Neuronal stem cell (in vitro differentiated cells): ENCODE measurements around the gene PHYH.

Source experiments
- DNase-seq: peaks from one replicate; pipeline ENCODE4 v3.0.0-alpha.2; 2013; ENCODE audit warnings: low spot score
- H2AFZ ChIP-seq: one replicate; pipeline ENCODE4 v1.6.1; 2013; ENCODE audit warnings: mild to moderate bottlenecking, low read length, inconsistent platforms
- H2AK5ac ChIP-seq: 2 replicates; pipeline ENCODE4 v1.6.1; 2013; ENCODE audit warnings: low read depth, mild to moderate bottlenecking, inconsistent platforms, low read length, moderate library complexity, mixed read lengths
- H2BK120ac ChIP-seq: 2 replicates; pipeline ENCODE4 v1.6.1; 2013; ENCODE audit warnings: low read depth, mild to moderate bottlenecking, inconsistent platforms, low read length, moderate library complexity, mixed read lengths
- H2BK12ac ChIP-seq: one replicate; pipeline ENCODE4 v1.6.1; 2013; ENCODE audit warnings: low read length, inconsistent platforms
- H2BK15ac ChIP-seq: 2 replicates; pipeline ENCODE4 v1.6.1; 2013; ENCODE audit warnings: mild to moderate bottlenecking, low read length, inconsistent platforms, mixed read lengths
- H2BK5ac ChIP-seq: one replicate; pipeline ENCODE4 v1.6.1; 2013; ENCODE audit warnings: inconsistent platforms, mild to moderate bottlenecking, low read length, moderate library complexity
- H3K14ac ChIP-seq: one replicate; pipeline ENCODE4 v1.6.1; 2013; ENCODE audit warnings: low read length, inconsistent platforms
- H3K18ac ChIP-seq: 2 replicates; pipeline ENCODE4 v1.6.1; 2013; ENCODE audit warnings: low read length, inconsistent platforms
- H3K23ac ChIP-seq: 2 replicates; pipeline ENCODE4 v1.6.1; 2013; ENCODE audit warnings: low read depth, mild to moderate bottlenecking, mixed read lengths, low read length, inconsistent platforms; ENCODE audit not compliant: poor library complexity
- H3K27ac ChIP-seq: replicated peaks from 3 replicates; pipeline ENCODE4 v1.5.1; 2013; ENCODE audit warnings: low read length, inconsistent platforms
- H3K27me3 ChIP-seq, 3 experiments: 2 replicates each; pipeline ENCODE4 v1.6.1; 2013; ENCODE audit warnings: low read length in 3 of 3, mild to moderate bottlenecking in 2 of 3, inconsistent platforms in 1 of 3, low read depth in 1 of 3, mixed read lengths in 1 of 3, moderate library complexity in 1 of 3; ENCODE audit not compliant: control insufficient read depth in 3 of 3, insufficient read depth in 3 of 3
- H3K36me3 ChIP-seq, 2 donors: replicated peaks in 1 of 2; 2 replicates each; pipeline ENCODE4 v1.6.1; 2013; ENCODE audit warnings: low read length in 2 of 2; ENCODE audit not compliant: control insufficient read depth in 2 of 2, insufficient read depth in 2 of 2
- H3K4ac ChIP-seq: 2 replicates; pipeline ENCODE4 v1.6.1; 2013; ENCODE audit warnings: inconsistent platforms, mild to moderate bottlenecking, low read length, moderate library complexity
- H3K4me1 ChIP-seq, 2 donors: 1 replicate in 1 of 2; 2 replicates in 1 of 2; pipeline ENCODE4 v1.6.1; 2013; ENCODE audit warnings: low read length in 2 of 2, low read depth in 1 of 2; ENCODE audit not compliant: control insufficient read depth in 2 of 2, insufficient read depth in 1 of 2
- H3K4me2 ChIP-seq: one replicate; pipeline ENCODE4 v1.6.1; 2013; ENCODE audit warnings: mild to moderate bottlenecking, low read length, inconsistent platforms; ENCODE audit not compliant: insufficient read depth, poor library complexity, severe bottlenecking
- H3K4me3 ChIP-seq, 2 donors: 2 replicates each; pipeline ENCODE4 v1.5.1; 2013; ENCODE audit warnings: low read length in 2 of 2, mild to moderate bottlenecking in 2 of 2, inconsistent platforms in 1 of 2, moderate library complexity in 1 of 2
- H3K79me1 ChIP-seq: one replicate; pipeline ENCODE4 v1.6.1; 2013; ENCODE audit warnings: low read depth, mild to moderate bottlenecking, inconsistent platforms, low read length, moderate library complexity
- H3K9ac ChIP-seq: one replicate; pipeline ENCODE4 v1.6.1; 2013; ENCODE audit warnings: mild to moderate bottlenecking, low read depth, low read length, inconsistent platforms; ENCODE audit not compliant: poor library complexity
- H3K9me3 ChIP-seq, 2 donors: replicated peaks in 1 of 2; 2 replicates each; pipeline versions ENCODE3 to v1.6.1; 2013; ENCODE audit warnings: low read length in 2 of 2, mild to moderate bottlenecking in 2 of 2, inconsistent platforms in 1 of 2, low read depth in 1 of 2, mixed read lengths in 1 of 2, moderate library complexity in 1 of 2; ENCODE audit not compliant: control insufficient read depth in 2 of 2, insufficient read depth in 1 of 2
- H4K8ac ChIP-seq: one replicate; pipeline ENCODE4 v1.6.1; 2013; ENCODE audit warnings: low read depth, mild to moderate bottlenecking, inconsistent platforms, low read length, moderate library complexity
- H4K91ac ChIP-seq: one replicate; pipeline ENCODE4 v1.6.1; 2013; ENCODE audit warnings: low read length, low read depth, mild to moderate bottlenecking, inconsistent platforms; ENCODE audit not compliant: poor library complexity
- WGBS, 2 donors: extraction: QIAGEN DNeasy Blood & Tissue Kit; methylation state at CpG; one replicate each; pipeline ENCODE4 v1.1.7; 2013; ENCODE audit warnings: missing lambda C conversion rate in 2 of 2, mixed read lengths in 1 of 2; ENCODE audit not compliant: insufficient read length in 2 of 2, insufficient replicate concordance in 1 of 2; ENCODE audit errors: extremely low coverage in 2 of 2; 5-methylcytosine and 5-hydroxymethylcytosine counted together

The PHYH gene

DNA sequence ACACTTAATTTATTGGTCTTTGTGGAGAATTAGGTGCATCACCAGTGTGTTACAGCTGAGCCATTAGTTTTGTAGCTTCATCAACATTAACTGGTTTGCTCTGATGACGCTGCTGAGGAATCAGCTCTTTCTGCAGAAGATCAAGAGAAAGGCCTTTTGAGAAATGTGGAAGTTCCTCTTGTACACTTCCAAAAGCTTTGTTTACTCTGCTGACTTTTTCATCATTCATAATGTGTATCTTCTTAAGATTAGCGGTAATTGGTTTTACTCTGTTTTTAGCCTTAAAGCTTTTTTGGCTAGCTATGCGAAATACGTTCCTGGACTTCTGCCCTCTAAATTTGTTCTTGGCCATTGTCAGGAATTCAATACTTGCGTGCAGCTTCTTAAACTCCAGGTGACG, 8.2 kb upstream of the PHYH start:
- no peak for DNase-seq
- no CpG with 5 or more reads among the region's 6 CpGs for WGBS, 2 donors
- no peaks in the 10 kb centered on the region for H3K79me1 ChIP-seq
- no peak overlapping the region for H2BK120ac ChIP-seq
- no peak overlapping the region for H3K9ac ChIP-seq
- no peak overlapping the region for H2AK5ac ChIP-seq
- no peak overlapping the region for H3K4ac ChIP-seq
- H3K4me1 ChIP-seq, result no peaks in the 10 kb centered on the region
- H3K36me3 ChIP-seq, result no peaks in the 10 kb centered on the region
- H3K14ac ChIP-seq, result no peak overlapping the region
- no peak overlapping the region for H3K23ac ChIP-seq
- H2AFZ ChIP-seq, result no peak overlapping the region
- H4K8ac ChIP-seq, result no peak overlapping the region
- H4K91ac ChIP-seq, result no peak overlapping the region
- no peak overlapping the region for H3K27ac ChIP-seq
- H2BK12ac ChIP-seq, result no peak overlapping the region
- no peak overlapping the region for H2BK15ac ChIP-seq
- H3K18ac ChIP-seq, result no peak overlapping the region
- H3K4me3 ChIP-seq, result no peak overlapping the region
- H3K27me3 ChIP-seq, result peaks cover 0 to 2% (median 0%) of the 10 kb centered on the region in 3 experiments
- H2BK5ac ChIP-seq, result no peak overlapping the region
- H3K4me2 ChIP-seq, result no peak overlapping the region
- no peaks in the 10 kb centered on the region for H3K9me3 ChIP-seq

DNA sequence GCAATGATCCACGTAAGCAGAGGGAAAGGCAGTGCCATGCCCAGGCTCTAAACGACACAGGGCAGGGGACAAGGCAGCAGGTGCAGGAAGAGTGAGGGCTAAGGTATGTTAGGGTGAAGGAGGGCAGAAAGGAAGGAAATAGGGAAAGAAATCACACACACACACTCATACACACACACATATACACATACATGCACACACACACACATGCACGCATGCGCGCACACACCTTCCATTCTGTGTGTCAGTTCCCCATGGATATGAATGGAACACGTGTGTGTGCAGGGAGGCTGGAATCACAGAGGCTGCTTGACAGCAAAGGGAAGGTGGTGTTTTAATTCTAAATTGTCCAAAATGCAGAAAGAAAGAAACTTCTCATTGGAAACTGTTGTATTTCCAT, 6.2 kb upstream of the PHYH start:
- no CpG with 5 or more reads among the region's 6 CpGs for WGBS, 2 donors
- Histone ChIP-seq H2AK5ac (no peak overlapping the region), H4K8ac (no peak overlapping the region), H2BK15ac (no peak overlapping the region), H2BK120ac (no peak overlapping the region), H3K27me3 (peaks cover 0 to 2% (median 0%) of the 10 kb centered on the region in 3 experiments), H2BK5ac (no peak overlapping the region), H2BK12ac (no peak overlapping the region), H3K27ac (no peak overlapping the region), H3K18ac (peak overlapping the region; percentile 27), H2AFZ (no peak overlapping the region), H3K4me1 (peaks cover 0 to 3% of the 10 kb centered on the region in 2 donors), H3K79me1 (no peaks in the 10 kb centered on the region), H3K36me3 (no peaks in the 10 kb centered on the region), H3K23ac (no peak overlapping the region), H4K91ac (no peak overlapping the region), H3K4me3 (no peak overlapping the region), H3K4ac (peak overlapping the region; percentile 6), H3K9ac (no peak overlapping the region), H3K9me3 (no peaks in the 10 kb centered on the region), H3K14ac (no peak overlapping the region), H3K4me2 (no peak overlapping the region)
- DNase-seq, result no peak

DNA sequence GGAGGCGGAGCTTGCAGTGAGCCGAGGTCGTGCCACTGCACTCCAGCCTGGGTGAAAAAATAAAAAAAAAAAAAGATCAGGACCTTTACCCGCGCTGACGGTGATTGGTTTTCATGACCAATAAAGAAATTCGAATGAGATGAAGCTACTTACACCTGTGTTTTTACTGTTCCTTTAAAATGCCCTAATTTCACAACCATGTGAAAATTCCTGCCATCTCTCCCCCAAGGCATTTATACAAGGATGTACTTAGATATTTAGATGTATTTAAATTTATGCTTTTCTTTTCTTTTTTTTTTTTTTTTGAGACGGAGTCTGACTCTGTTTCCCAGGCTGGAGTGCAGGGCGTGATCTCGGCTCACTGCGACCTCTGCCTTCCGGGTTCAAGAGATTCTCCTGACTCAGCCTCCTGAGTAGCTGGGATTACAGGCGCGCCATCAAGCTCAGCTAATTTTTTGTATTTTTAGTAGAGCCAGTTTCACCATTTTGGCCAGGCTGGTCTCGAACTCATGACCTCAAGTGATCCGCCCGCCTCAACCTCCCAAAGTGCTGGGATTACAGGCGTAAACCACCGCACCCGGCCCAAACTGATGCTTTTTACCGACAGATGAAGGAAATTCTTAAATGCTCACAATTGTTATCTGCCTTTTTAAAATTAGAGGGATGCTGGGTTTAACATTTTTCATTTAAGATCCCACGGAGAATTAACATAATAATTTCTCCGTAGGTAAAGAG, 3.1 kb upstream of the PHYH start:
- Histone ChIP-seq H4K8ac (no peak overlapping the region), H2BK15ac (no peak overlapping the region), H2AFZ (peak overlapping the region; percentile 96), H2BK5ac (no peak overlapping the region), H3K18ac (no peak overlapping the region), H3K4me1 (peaks cover 3% of the 10 kb centered on the region in 2 donors), H3K4ac (no peak overlapping the region), H3K23ac (no peak overlapping the region), H3K9ac (no peak overlapping the region), H3K4me2 (no peak overlapping the region), H3K36me3 (no peaks in the 10 kb centered on the region), H4K91ac (no peak overlapping the region), H3K27ac (no peak overlapping the region), H3K27me3 (peaks cover 0 to 2% (median 0%) of the 10 kb centered on the region in 3 experiments), H2AK5ac (no peak overlapping the region), H2BK120ac (no peak overlapping the region), H3K4me3 (no peak overlapping the region), H3K14ac (no peak overlapping the region), H3K79me1 (no peaks in the 10 kb centered on the region), H3K9me3 (no peaks in the 10 kb centered on the region), H2BK12ac (no peak overlapping the region)
- WGBS, 2 donors, result no CpG with 5 or more reads among the region's 23 CpGs
- no peak for DNase-seq

DNA sequence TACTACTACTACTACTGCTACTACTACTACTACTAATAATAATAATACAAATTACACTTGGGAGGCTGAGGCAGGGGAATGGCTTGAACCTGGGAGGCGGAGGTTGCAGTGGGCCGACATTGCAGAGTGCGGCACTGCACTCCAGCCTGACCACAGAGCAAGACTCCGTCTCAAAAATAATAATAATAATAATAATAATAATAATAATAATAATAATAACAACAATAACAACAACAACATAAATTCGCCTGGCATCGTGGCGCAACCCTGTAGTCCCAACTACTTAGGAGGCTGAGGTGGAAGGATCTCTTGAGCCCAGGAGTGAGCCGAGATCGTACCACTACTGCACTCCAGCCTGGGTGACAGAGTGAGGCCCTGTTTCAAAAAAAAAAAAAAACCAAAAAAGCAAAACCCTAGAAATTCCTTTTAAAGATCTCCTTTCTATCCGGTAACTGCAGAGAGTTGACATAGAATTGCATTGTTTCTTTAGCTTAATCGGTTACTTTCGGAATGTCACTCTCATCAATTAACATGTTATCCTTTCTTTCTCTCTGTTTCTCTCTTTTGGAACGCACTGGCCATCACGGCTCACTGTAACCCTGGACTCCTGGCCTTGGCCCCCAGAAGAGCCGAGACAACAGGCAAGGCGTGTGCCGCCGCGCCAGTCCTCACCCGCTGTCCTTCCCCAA, 972 bp downstream of the PHYH start:
- Histone ChIP-seq H4K8ac (no peak overlapping the region), H3K14ac (no peak overlapping the region), H3K36me3 (peaks cover 0 to 8% of the 10 kb centered on the region in 2 donors), H2BK12ac (no peak overlapping the region), H3K27me3 (no peaks in the 10 kb centered on the region), H3K4ac (no peak overlapping the region), H3K9me3 (no peaks in the 10 kb centered on the region), H3K4me1 (peaks cover 3% of the 10 kb centered on the region in 2 donors), H2BK120ac (peak overlapping the region; percentile 89), H2AK5ac (no peak overlapping the region), H3K4me2 (peak overlapping the region; percentile 93), H3K23ac (peak overlapping the region; percentile 73), H2BK5ac (no peak overlapping the region), H3K79me1 (no peaks in the 10 kb centered on the region), H3K27ac (peak overlapping the region; percentile 83), H2AFZ (peak overlapping the region; percentile 91), H3K9ac (peak overlapping the region; percentile 88), H4K91ac (no peak overlapping the region), H3K18ac (peak overlapping the region; percentile 99), H2BK15ac (no peak overlapping the region), H3K4me3 (peak overlapping the region; percentile 51 to 89)
- no peak for DNase-seq
- whole genome bisulfite sequencing, 2 donors, result no CpG with 5 or more reads among the region's 20 CpGs
